Putamen (tissue), 1 donor: ENCODE data around the gene CDH15.
"Not testable (repeated sequence)": the region's sequence is repeated elsewhere in the genome, so short reads cannot be mapped to it uniquely, and the experiment has no call there.

Experiments used
- DNase-seq: peaks from one replicate; pipeline ENCODE4 v3.0.0-alpha.2; 2016; ENCODE audit warnings: low spot score

The CDH15 gene

DNA sequence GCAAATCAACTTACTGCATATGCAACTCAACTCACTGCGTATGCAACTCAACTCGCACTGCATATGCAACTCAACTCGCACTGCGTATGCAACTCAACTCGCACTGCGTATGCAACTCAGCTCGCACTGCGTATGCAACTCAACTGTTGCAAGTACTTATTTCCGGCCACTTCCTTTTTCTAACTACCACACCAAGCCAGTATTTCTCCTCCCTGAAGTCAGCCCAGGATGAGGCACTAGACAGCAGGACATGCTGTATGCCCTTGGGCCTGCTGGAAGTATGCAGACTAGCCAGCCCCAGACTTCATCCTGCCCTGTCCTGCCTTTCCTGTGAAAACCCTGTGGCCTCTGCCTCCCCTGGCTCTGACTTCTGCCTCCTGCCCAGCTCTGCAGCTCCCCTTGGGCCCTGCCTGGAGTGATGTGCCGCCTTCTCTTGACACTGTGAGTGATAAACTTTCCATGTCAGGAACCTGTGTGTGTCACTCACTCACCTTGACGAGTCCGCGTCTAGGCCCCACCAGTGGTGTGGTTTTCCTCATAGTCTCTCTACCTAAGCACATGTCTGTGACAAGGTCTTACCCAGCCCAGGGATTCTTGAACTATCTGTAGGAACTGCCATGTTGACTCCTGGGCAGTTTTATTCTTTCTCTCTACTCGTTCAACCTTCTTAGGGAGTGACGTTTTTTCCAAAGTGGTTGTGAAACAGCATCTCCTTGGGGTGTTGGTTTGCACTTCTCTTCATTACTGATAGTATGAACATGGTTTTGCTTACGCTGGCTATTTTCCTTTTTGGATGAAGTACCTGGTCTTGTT is 62.3 kb downstream of the CDH15 start:
- DNase-seq = no peak

DNA sequence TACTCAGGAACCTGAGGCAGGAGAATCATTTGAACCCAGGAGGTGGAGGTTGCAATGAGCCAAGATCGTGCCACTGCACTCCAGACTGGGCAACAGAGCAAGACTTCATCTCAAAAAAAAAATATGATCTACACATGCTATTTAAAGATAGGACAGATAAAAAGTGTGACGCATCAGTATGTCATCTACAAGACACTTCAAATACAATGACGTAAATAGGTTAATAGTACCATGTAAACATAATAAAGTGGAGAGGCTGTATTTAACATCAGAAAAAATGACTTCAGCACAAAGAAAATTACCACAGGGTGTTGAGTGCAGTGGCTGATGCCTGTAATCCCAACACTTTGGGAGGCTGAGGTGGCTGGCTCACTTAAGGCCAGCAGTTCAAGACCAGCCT is 66.2 kb downstream of the CDH15 start:
- no peak for DNase-seq

DNA sequence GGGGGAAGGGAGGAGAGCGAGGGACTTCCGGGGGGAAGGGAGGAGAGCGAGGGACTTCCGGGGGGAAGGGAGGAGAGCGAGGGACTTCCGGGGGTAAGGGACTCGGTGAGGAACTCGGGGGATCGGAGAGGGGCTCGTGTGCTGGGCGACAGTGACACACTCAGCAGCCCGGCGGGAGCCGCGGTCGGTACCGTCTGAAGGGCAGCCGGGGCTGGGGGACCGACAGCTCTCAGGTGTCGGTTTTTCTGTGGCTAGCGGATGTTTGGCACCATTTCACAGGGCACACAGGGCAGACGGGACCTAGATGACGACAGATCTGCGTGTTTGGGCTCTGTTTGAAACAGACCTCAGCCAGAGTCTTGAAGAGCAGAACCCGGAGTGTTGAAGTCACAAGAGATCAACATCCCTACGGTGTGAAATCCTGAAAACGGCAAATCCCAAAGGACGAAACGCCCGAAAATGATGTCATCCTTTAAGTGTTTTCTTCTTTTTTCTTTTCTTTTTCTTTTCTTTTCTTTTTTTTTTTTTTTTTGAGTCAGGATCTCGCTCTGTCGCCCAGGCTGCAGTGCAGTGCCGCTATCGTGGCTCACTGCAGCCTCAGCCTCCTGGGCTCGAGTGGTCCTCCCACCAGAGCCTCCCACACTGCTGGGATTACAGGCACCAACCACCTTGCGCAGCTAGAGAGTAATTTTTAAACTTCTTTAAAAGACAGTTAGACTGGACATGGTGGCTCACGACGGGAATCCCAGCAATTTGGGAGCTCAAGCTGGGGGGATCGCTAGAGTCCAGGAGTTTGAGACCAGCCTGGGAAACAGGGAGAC is 69.8 kb downstream of the CDH15 start:
- peak; percentile 74 for DNase-seq

DNA sequence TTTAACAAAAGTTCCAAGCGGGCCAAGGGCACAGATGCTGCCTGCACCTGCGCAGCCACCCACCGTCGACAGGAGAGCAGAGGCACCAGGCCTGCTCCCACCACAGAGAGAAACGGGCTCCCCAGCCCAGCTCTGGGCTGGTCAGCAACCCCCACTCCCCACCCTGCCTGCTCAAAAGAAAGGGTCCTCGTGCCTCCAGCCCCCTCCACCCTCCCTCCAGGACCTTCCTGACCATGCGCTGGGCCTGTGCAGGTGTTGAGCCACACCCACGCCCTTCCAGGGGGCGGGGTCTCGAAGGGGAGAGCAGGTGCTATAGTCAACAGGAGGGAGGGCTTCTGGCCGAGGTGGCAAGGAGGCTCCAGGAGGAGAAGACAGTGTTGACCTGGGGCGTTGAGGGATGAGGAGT is 71.2 kb downstream of the CDH15 start:
- DNase-seq = no peak

DNA sequence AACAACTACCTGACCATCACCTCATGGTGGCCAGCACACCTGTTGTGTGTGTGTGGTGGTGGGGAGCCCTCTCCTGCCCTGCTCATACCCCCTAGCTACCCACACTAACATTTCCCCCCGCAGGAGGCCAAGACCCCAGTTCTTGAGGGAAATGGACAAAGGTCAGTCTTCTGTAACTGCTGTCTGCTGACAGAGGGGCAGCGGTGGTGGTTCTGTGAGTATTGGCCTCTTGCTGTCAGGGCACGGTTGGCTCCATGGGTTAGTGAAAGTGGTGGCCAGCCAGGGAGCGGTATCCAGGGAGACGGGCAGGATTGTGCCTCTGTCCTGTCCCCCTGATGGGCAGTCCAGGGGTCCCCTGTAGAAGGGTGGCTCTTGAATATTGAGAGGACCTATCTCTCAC is 72.1 kb downstream of the CDH15 start:
- no peak for DNase-seq

DNA sequence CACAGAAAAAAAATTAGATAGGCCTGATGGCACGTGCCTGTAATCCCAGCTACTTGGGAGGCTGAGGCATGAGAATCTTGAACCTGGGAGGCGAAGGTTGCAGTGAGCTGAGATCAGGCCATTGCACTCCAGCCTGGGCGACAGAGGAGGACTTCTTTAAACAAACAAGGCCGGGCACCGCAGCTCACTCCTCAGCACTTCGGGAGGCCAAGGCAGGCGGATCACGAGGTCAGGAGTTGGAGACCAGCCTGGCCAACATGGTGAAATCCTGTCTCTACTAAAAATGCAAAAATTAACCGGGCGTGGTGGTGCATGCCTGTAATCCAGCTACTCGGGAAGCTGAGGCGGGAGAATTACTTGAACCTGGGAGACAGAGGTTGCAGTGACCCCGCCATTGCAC is 72.7 kb downstream of the CDH15 start:
- not testable (repeated sequence) for DNase-seq

DNA sequence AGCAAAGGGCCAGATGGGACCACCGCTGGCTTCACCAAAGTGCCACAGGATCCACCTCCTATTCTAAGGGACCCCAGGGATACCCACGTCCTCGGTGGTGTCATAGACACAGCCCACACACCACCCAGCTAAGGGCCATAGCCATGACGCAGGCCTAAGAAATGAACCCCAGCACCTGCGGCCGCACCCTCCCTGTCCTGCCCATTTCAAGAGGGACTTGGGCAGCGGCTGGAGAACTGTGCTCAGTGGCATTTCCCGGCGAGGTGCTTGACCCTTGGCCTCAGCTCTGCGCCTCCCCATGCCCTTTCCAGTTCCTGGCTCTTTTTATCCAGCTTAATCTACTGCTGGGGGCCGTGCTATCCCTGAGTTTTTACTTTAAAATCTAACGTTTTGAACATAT is 73.2 kb downstream of the CDH15 start:
- DNase-seq = no peak
